LNCAP (cell line): ENCODE results near the gene BTBD17.

ENCODE experiments used
- TF ChIP-seq, protein P1 (sequence below): fragments of 450-650 bp; IDR thresholded peaks from 2 replicates; pipeline ENCODE4 v1.5.1; 2017; ENCODE audit warnings: mild to moderate bottlenecking

Gene BTBD17

DNA sequence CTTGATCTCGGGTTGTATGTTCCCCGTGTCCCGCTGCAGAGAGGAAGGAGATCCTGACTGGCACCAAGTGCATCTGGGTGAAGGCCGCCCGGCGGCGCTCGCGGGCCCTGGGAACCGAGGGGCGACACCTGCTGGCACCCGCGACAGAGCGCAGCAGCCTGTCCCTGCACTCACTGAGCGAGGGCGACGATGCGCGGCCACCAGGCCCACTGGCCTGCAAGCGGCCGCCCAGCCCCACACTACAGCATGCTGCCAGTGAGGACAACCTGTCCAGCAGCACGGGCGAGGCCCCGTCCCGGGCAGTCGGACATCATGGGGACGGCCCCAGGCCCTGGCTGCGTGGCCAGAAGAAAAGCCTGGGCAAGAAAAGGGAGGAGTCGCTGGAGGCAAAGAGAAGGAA is 7.5 kb downstream of the BTBD17 start:
- TF ChIP-seq, protein P1, sequence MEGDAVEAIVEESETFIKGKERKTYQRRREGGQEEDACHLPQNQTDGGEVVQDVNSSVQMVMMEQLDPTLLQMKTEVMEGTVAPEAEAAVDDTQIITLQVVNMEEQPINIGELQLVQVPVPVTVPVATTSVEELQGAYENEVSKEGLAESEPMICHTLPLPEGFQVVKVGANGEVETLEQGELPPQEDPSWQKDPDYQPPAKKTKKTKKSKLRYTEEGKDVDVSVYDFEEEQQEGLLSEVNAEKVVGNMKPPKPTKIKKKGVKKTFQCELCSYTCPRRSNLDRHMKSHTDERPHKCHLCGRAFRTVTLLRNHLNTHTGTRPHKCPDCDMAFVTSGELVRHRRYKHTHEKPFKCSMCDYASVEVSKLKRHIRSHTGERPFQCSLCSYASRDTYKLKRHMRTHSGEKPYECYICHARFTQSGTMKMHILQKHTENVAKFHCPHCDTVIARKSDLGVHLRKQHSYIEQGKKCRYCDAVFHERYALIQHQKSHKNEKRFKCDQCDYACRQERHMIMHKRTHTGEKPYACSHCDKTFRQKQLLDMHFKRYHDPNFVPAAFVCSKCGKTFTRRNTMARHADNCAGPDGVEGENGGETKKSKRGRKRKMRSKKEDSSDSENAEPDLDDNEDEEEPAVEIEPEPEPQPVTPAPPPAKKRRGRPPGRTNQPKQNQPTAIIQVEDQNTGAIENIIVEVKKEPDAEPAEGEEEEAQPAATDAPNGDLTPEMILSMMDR = peak; percentile 73

DNA sequence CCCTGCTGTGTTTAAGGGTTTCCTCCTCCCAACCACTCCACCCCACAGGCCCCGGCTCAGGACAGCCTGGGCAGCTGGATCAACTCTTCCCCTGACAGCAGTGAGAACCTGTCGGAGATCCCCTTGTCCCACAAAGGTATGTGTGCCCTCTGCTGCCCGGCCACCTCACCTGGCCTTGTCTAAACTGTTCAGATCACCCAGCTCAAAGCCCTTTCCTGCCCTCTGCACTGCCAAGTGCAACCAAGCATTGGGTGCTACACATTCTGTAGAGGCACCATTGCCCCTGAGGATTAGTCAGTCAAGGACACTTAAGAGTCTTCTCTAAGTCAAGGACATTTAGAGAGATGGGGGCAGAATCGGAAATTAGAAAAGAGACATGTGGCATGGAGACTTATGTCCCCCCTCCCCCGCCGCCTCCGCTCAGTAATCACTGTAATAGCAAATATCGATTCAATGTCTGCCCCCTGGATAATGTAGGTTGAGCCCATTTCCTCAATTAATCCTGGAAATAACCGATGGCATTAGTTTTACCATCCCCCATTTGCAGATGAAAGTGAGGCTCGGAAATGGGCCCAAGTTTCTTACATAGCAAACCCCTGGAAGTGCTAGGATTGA is 8.1 kb downstream of the BTBD17 start:
- TF ChIP-seq, protein P1 = no peak

DNA sequence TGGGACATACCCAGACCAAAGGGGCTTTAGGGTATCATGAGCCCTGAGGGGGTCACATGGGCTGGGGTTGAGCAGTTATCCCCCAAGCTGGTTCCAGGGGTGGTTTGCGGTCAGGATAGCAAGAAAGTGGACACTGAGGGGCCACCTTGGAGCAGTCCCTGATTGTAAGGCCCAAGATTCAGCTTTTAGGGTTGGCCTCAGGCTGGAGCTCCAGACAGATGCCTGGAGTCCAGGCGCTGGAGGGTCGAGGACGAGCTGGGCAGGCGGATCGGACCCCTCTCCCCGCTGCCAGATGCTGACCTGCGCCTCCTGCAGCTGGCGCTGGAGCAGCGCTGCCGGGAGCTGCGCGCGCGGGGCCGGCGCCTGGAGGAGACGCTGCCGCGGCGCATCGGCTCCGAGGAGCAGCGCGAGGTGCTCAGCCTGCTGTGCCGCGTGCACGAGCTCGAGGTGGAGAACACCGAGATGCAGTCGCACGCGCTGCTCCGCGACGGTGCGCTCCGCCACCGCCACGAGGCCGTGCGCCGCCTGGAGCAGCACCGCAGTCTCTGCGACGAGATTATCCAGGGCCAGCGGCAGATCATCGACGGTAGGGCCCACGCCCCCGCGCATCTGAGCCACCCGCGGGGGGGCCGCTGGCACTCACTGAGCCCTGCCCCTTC is 10.0 kb downstream of the BTBD17 start:
- TF ChIP-seq, protein P1 = no peak

DNA sequence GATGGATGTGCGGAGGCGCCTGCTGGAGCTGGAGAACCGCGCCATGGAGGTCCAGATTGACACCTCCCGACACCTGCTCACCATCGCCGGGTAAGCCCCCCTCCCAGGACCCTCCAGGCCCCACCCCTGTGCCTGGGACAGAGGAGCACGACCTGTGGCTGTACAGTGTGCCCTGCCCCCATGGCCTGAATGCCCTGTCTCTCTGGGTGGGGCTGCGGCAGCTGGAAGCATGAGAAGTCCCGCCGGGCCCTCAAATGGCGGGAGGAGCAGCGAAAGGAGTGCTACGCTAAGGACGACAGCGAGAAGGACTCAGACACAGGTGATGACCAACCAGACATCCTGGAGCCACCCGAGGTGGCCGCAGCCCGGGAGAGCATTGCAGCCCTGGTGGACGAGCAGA is 11.2 kb downstream of the BTBD17 start:
- TF ChIP-seq, protein P1 = no peak

DNA sequence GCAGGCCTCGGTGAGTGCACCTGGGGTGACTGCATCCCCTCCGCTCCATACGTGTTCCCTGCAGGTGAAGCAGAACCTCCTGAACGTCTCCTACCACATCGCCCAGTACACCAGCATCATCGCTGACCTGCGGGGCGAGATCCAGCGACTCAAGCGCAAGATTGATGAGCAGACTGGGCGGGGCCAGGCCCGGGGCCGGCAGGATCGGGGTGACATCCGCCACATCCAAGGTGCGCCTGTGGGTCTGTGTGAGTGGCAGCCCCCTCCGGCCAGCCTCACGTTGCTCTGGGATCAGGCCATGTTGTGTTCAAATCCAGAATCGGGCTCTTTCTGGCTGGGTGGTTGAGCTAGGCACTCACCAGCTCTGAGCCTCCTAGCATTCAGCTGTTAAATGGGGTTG is 12.5 kb downstream of the BTBD17 start:
- TF ChIP-seq, protein P1 = no peak

DNA sequence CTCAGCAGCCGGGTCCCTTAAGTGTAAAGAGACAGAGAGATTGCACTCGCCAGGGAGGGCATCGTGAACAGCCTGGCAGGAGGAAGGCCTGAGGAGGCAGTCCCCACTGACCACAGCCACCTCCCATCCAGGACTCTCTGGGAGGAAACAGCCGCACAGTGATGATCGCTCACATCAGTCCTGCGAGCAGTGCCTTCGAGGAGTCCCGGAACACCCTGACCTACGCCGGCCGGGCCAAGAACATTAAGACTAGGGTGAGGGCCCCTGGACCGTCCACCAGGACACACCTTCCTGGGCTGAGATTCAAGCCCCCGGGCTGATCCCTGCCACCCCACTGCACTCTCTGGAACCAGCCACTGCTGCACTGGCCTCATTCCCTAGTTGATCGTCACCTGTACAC is 14.0 kb downstream of the BTBD17 start:
- TF ChIP-seq, protein P1 = no peak

DNA sequence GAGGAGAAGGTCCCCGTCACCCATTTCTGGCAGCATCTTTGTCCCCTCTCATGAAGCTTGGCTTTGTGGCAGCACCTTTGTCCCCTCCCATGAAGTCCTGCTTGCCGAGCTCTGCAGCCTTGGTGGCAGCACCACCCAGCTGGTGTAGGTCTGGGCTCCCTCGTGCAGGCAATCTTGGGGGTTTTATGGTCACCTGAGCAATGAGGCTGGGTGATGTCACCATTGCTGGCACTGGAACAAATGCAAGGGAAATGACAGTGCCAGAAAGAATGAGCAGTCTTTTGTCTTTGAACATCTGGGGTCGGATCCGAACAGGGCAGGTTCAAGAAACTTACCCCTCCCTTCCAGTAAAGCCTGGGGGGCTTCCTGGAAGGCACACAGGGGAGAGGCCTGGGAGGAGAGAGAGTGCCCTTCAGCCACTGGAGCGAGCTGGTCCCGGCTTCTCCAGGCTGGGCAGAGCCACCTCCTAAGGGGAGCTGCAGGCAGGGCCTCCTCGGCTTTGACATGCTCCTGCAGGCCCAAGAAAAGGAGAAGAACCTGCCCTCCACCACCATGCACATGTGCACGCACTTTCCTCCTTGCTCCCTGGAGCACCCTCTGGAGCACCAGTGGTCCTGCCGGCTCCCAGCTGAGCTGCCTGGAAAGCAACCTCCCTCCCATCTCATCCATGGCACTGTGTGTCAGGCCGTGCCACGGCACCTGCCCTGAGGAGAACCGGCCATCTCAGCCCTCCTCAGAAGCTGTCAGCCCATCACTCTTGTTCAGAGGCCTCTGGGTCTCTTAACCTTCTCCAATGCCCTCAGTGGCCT is 16.0 kb downstream of the BTBD17 start:
- TF ChIP-seq, protein P1 = no peak
